Endothelial cell of umbilical vein (primary cell): ENCODE measurements around the gene IKZF5. TPM values are rescaled to one million over a fixed set of nuclear protein-coding genes. Genes with fewer than 3 reads are reported as not detected.

Source experiments
- BruUV-seq: library from RNA; stranded (reverse); fragments of 400-500 nt; replicated peaks from 2 replicates; lab custom pipeline; 2021; lab: Mats Ljungman, UMichigan
- CTCF ChIA-PET: fragments of 300-600, 350-600 bp; sonication (Branson Sonifier 250); formaldehyde crosslinking; loops from one replicate; lab custom pipeline; 2021; ENCODE audit warnings: antibody characterized with exemption, inconsistent platforms; lab: Charles Lee
- POLR2A ChIA-PET: fragments of 300-600, 350-600 bp; sonication (Branson Sonifier 250); formaldehyde crosslinking; loops from one replicate; lab custom pipeline; 2021; ENCODE audit warnings: antibody characterized with exemption, inconsistent platforms; lab: Charles Lee
- DNase-seq: peaks from one replicate; pipeline ENCODE4 v3.0.0-alpha.2; 2011; ENCODE audit warnings: low read depth, low spot score
- FAIRE-seq: peaks from 2 replicates; lab custom pipeline; 2011; peaks lifted over from hg19 to GRCh38; lab: Jason Lieb, UNC
- H2AFZ ChIP-seq: 2 replicates; pipeline ENCODE4 v1.6.0; 2012; ENCODE audit warnings: low read depth, low read length, control low read depth, inconsistent platforms
- H3K27ac ChIP-seq: 2 replicates; pipeline ENCODE4 v1.5.1; 2011; ENCODE audit warnings: low read depth, mild to moderate bottlenecking, control low read depth, low read length, moderate library complexity; ENCODE audit not compliant: insufficient read depth
- H3K27me3 ChIP-seq, 2 experiments: 2 replicates each; pipeline versions ENCODE4 v1.6.0 to v1.6.1; 2011; ENCODE audit warnings: low read length in 2 of 2, mixed read lengths in 1 of 2; ENCODE audit not compliant: control insufficient read depth in 2 of 2, insufficient read depth in 2 of 2
- H3K36me3 ChIP-seq, 2 experiments: 2 replicates in 1 of 2; 3 replicates in 1 of 2; pipeline ENCODE4 v1.5.1; 2011; ENCODE audit warnings: low read length in 2 of 2, mild to moderate bottlenecking in 1 of 2, moderate library complexity in 1 of 2; ENCODE audit not compliant: control insufficient read depth in 2 of 2, insufficient read depth in 2 of 2; ENCODE audit errors: extremely low read depth in 1 of 2
- H3K4me1 ChIP-seq: 3 replicates; pipeline ENCODE4 v1.5.1; 2011; ENCODE audit warnings: mild to moderate bottlenecking, low read length; ENCODE audit not compliant: control insufficient read depth, insufficient read depth; ENCODE audit errors: extremely low read depth
- H3K4me2 ChIP-seq: 2 replicates; pipeline ENCODE4 v1.6.1; 2011; ENCODE audit warnings: low read length, control low read depth, mixed read lengths; ENCODE audit not compliant: insufficient read depth
- H3K4me3 ChIP-seq, 3 experiments: fragments of 200-600 bp in 1 of 3; sonication (generic), shearing (Covaris generic) in 1 of 3; replicated peaks in 1 of 3; 2 replicates each; pipeline ENCODE4 v1.5.1; 2011 to 2016; ENCODE audit warnings: control low read depth in 3 of 3, low read length in 3 of 3, mild to moderate bottlenecking in 2 of 3, inconsistent platforms in 1 of 3, low read depth in 1 of 3, moderate library complexity in 1 of 3; ENCODE audit not compliant: insufficient read depth in 1 of 3
- H3K79me2 ChIP-seq: 2 replicates; pipeline ENCODE4 v1.6.0; 2012; ENCODE audit warnings: low read length, inconsistent platforms; ENCODE audit not compliant: control insufficient read depth, insufficient read depth
- H3K9ac ChIP-seq: replicated peaks from 2 replicates; pipeline ENCODE3; 2011; ENCODE audit warnings: low read length, control low read depth; ENCODE audit not compliant: insufficient read depth; ENCODE audit errors: extremely low read depth
- H3K9me1 ChIP-seq: replicated peaks from 3 replicates; pipeline ENCODE4 v1.6.0; 2011; ENCODE audit warnings: mild to moderate bottlenecking, low read length; ENCODE audit not compliant: control insufficient read depth, insufficient read depth; ENCODE audit errors: extremely low read depth
- H3K9me3 ChIP-seq: replicated peaks from 2 replicates; pipeline ENCODE4 v1.5.1; 2012; ENCODE audit warnings: low read length, inconsistent platforms; ENCODE audit not compliant: control insufficient read depth, insufficient read depth
- H4K20me1 ChIP-seq: replicated peaks from 2 replicates; pipeline ENCODE3; 2011; ENCODE audit warnings: mild to moderate bottlenecking, low read length; ENCODE audit not compliant: control insufficient read depth, insufficient read depth; ENCODE audit errors: extremely low read depth
- CTCF ChIP-seq, 2 donors: IDR thresholded peaks; 1 replicate in 1 of 2; 2 replicates in 1 of 2; pipeline ENCODE4 v1.5.1; 2011; ENCODE audit warnings: low read length in 2 of 2, mild to moderate bottlenecking in 2 of 2, moderate library complexity in 2 of 2, control low read depth in 1 of 2, inconsistent platforms in 1 of 2, low read depth in 1 of 2; ENCODE audit not compliant: insufficient read depth in 1 of 2; ENCODE audit errors: extremely low read depth in 1 of 2
- EZH2 ChIP-seq: IDR thresholded peaks from 2 replicates; pipeline ENCODE4 v1.6.1; 2012; ENCODE audit warnings: borderline replicate concordance, low read depth, mild to moderate bottlenecking, moderate library complexity, low read length, inconsistent platforms; ENCODE audit not compliant: severe bottlenecking
- FOS ChIP-seq: IDR thresholded peaks from 2 replicates; pipeline ENCODE4 v1.6.1; 2011; ENCODE audit warnings: mild to moderate bottlenecking, low read length, moderate library complexity, borderline replicate concordance; ENCODE audit not compliant: insufficient read depth
- GATA2 ChIP-seq: IDR thresholded peaks from 2 replicates; pipeline ENCODE4 v1.7.0; 2011; ENCODE audit warnings: low read depth, mild to moderate bottlenecking, moderate library complexity, mixed read lengths, low read length; ENCODE audit not compliant: insufficient read length, insufficient read depth
- JUN ChIP-seq: IDR thresholded peaks from 2 replicates; pipeline ENCODE4 v1.6.1; 2011; ENCODE audit warnings: borderline replicate concordance, low read depth; ENCODE audit not compliant: insufficient read length, insufficient read depth
- MAX ChIP-seq: IDR thresholded peaks from 2 replicates; pipeline ENCODE4 v1.6.1; 2011; ENCODE audit not compliant: insufficient read depth, insufficient read length
- MYC ChIP-seq: IDR thresholded peaks from one replicate; pipeline ENCODE4 v1.6.1; 2011; ENCODE audit warnings: mild to moderate bottlenecking, low read depth, low read length
- POLR2A ChIP-seq: IDR thresholded peaks from 2 replicates; pipeline ENCODE4 v1.6.1; 2012; ENCODE audit warnings: low read depth, mild to moderate bottlenecking, control low read depth, low read length
- POLR2AphosphoS5 ChIP-seq: IDR thresholded peaks from 2 replicates; pipeline ENCODE4 v1.6.1; 2012; ENCODE audit warnings: low read depth, mild to moderate bottlenecking, control low read depth, low read length, moderate library complexity; ENCODE audit not compliant: insufficient read depth
- dilution Hi-C: fragments of 300-500 bp; cut with MboI; formaldehyde crosslinking; loops from one replicate; pipeline ENCODE4 v1.15.0; 2019; ENCODE audit warnings: low sequenced_read_pairs; ENCODE audit not compliant: extremely low pct_ligation_motif_present
- intact Hi-C: fragments of 100-400 bp; cut with micrococcal nuclease; formaldehyde crosslinking; loops from one replicate; pipeline ENCODE4 v1.10.0; 2022
- polyA plus RNA-seq, 4 experiments: library from polyadenylated mRNA; depleted of rRNA in 3 of 4; stranded (reverse) in 3 of 4; unstranded in 1 of 4; fragments of >200 nt; gene quantifications; 2 replicates each; pipeline versions ENCODE4 v1.2.1 to v1.2.3, GENCODE V29; 2011 to 2012; ENCODE audit warnings: missing spikeins in 1 of 4
- total RNA-seq: library from RNA; stranded (reverse); gene quantifications from 2 replicates; pipeline ENCODE4 v1.2.3, GENCODE V29; 2021

IKZF5 gene
- total and polyA plus RNA-seq, 2 donors (not counting 3 experiments of a cell fraction or from before 2014, with no cell fraction given) = 7.1 to 10.3 TPM

GRCh38 chr10:123034332-123034731 lies 25.7 kb upstream of the IKZF5 start:
- no peaks in the 10 kb centered on the region for H3K79me2 ChIP-seq
- no peak for TF ChIP-seq POLR2AphosphoS5
- TF ChIP-seq JUN = no peak
- no peak for TF ChIP-seq EZH2
- no peak for TF ChIP-seq CTCF (IDR thresholded peaks at IDR 0.05; ENCODE audit: extremely low read depth in 1 of 2, insufficient read depth in 1 of 2, low read depth in 1 of 2, low read length in 2 of 2)
- H3K9ac ChIP-seq = no peak overlapping the region
- no peaks in the 10 kb centered on the region for H4K20me1 ChIP-seq
- CTCF ChIA-PET = interaction anchor here (1.4 kb wide), 1 partner anchor 13 kb away, joined by 4 read pairs; no protein-coding TSS in a partner anchor
- H3K36me3 ChIP-seq = no peaks in the 10 kb centered on the region
- DNase-seq = no peak
- intact Hi-C loops (no loop called here), dilution Hi-C loops (no loop called here)
- no peak overlapping the region for H3K4me3 ChIP-seq
- no peak overlapping the region for H2AFZ ChIP-seq
- H3K9me3 ChIP-seq = no peaks in the 10 kb centered on the region
- no peaks in the 10 kb centered on the region for H3K9me1 ChIP-seq
- POLR2A ChIA-PET = no interaction called here
- H3K27me3 ChIP-seq = no peaks in the 10 kb centered on the region
- no peak overlapping the region for H3K4me2 ChIP-seq
- H3K4me1 ChIP-seq = no peaks in the 10 kb centered on the region
- BruUV-seq = no TSS peak
- no peak overlapping the region for H3K27ac ChIP-seq
- no peak for FAIRE-seq

- Histone ChIP-seq H3K27ac (no peak overlapping the region), H3K36me3 (no peaks in the 10 kb centered on the region), H3K79me2 (no peaks in the 10 kb centered on the region), H3K9me3 (no peaks in the 10 kb centered on the region), H3K4me1 (no peaks in the 10 kb centered on the region), H3K4me3 (no peak overlapping the region), H3K9me1 (no peaks in the 10 kb centered on the region), H4K20me1 (no peaks in the 10 kb centered on the region), H3K9ac (no peak overlapping the region), H3K27me3 (no peaks in the 10 kb centered on the region), H2AFZ (no peak overlapping the region), H3K4me2 (no peak overlapping the region)
- no peak for TF ChIP-seq FOS
- no peak for TF ChIP-seq EZH2
- TF ChIP-seq JUN = no peak
- no peak for TF ChIP-seq POLR2A
- TF ChIP-seq CTCF (IDR thresholded peaks at IDR 0.05; ENCODE audit: extremely low read depth in 1 of 2, insufficient read depth in 1 of 2, low read depth in 1 of 2, low read length in 2 of 2) = no peak
- no peak for TF ChIP-seq POLR2AphosphoS5
- TF ChIP-seq MAX = no peak
- no peak for TF ChIP-seq GATA2
- no peak for TF ChIP-seq MYC
- FAIRE-seq (no peak), DNase-seq (no peak)
- dilution Hi-C loops (no loop called here), intact Hi-C loops (no loop called here)
- CTCF ChIA-PET = no interaction called here
- POLR2A ChIA-PET = no interaction called here
- no TSS peak for BruUV-seq
These were observed 22.5 kb upstream of the IKZF5 start for GRCh38 chr10:123031124-123031523.
